Endodermal cell (in vitro differentiated cells): Measurements from ENCODE around the gene CNTNAP4. TPM values are rescaled to one million over a fixed set of nuclear protein-coding genes. Genes with fewer than 3 reads are reported as not detected.

Source experiments
- DNase-seq: peaks from one replicate; pipeline ENCODE4 v3.0.0-alpha.2; 2017
- H3K27ac ChIP-seq: 2 replicates; pipeline ENCODE4 v1.5.1; 2013; ENCODE audit warnings: mild to moderate bottlenecking, low read depth, low read length, moderate library complexity
- H3K27me3 ChIP-seq: 2 replicates; pipeline ENCODE4 v1.6.1; 2013; ENCODE audit warnings: mild to moderate bottlenecking, low read length, moderate library complexity; ENCODE audit not compliant: insufficient read depth, control insufficient read depth, poor library complexity, severe bottlenecking
- H3K36me3 ChIP-seq: 2 replicates; pipeline ENCODE4 v1.7.0; 2013; ENCODE audit warnings: mild to moderate bottlenecking, low read length, moderate library complexity; ENCODE audit not compliant: control insufficient read depth, insufficient read depth
- H3K4me1 ChIP-seq: one replicate; pipeline ENCODE4 v1.7.0; 2013; ENCODE audit warnings: low read length; ENCODE audit not compliant: control insufficient read depth, insufficient read depth
- H3K4me3 ChIP-seq: 2 replicates; pipeline ENCODE4 v1.5.1; 2013; ENCODE audit warnings: mild to moderate bottlenecking, low read length, moderate library complexity
- H3K9ac ChIP-seq: 2 replicates; pipeline ENCODE4 v1.6.1; 2013; ENCODE audit warnings: mild to moderate bottlenecking, low read length, moderate library complexity; ENCODE audit not compliant: poor library complexity, severe bottlenecking; ENCODE audit errors: extremely low read depth
- H3K9me3 ChIP-seq: 2 replicates; pipeline ENCODE4 v1.6.1; 2013; ENCODE audit warnings: mild to moderate bottlenecking, low read length, moderate library complexity; ENCODE audit not compliant: control insufficient read depth
- H3K27ac Mint-ChIP-seq: 2 replicates; pipeline ENCODE4 v1.8.0; 2020; ENCODE audit warnings: mixed read lengths
- H3K27me3 Mint-ChIP-seq: 2 replicates; pipeline ENCODE4 v1.8.0; 2021; ENCODE audit warnings: mild to moderate bottlenecking, mixed read lengths; ENCODE audit not compliant: insufficient read depth
- H3K36me3 Mint-ChIP-seq: 2 replicates; pipeline ENCODE4 v1.8.0; 2020; ENCODE audit warnings: low read depth, mixed read lengths
- H3K4me1 Mint-ChIP-seq: 2 replicates; pipeline ENCODE4 v1.8.0; 2020; ENCODE audit warnings: mixed read lengths
- H3K4me3 Mint-ChIP-seq: 2 replicates; pipeline ENCODE4 v1.8.0; 2020; ENCODE audit warnings: mild to moderate bottlenecking, moderate library complexity, mixed read lengths
- H3K9me3 Mint-ChIP-seq: 2 replicates; pipeline ENCODE4 v1.8.0; 2020; ENCODE audit warnings: mild to moderate bottlenecking, mixed read lengths
- CTCF ChIP-seq: fragments of 200-600 bp; sonication (generic); conservative IDR thresholded peaks from 2 replicates; pipeline ENCODE4 v1.5.0; 2021; ENCODE audit warnings: antibody characterized with exemption, mild to moderate bottlenecking
- WGBS, 2 experiments: methylation state at CpG; one replicate each; pipeline versions ENCODE4 v1.1.5 to v1.1.7; 2013; ENCODE audit warnings: missing lambda C conversion rate in 2 of 2, mixed read lengths in 1 of 2; ENCODE audit not compliant: insufficient coverage in 1 of 2, insufficient read length in 1 of 2; 5-methylcytosine and 5-hydroxymethylcytosine counted together
- total RNA-seq, 2 donors: library from RNA; stranded (reverse); fragmentation: NEBNext Ultra II Directional in 1 of 2; extraction: Animal tissue kit (Norgen Biotek cat#: 25700) in 1 of 2; gene quantifications; 2 replicates in 1 of 2; 3 replicates in 1 of 2; pipeline ENCODE4 v1.2.1, GENCODE V29; 2021

The CNTNAP4 gene
- total RNA-seq, 2 donors from 2014 or later = 0.24 to 0.55 TPM

- no peak for DNase-seq
- Mint-ChIP-seq H3K4me3 (no peak overlapping the region), H3K27ac (no peak overlapping the region), H3K9me3 (no peaks in the 10 kb centered on the region), H3K4me1 (peaks cover 16% of the 10 kb centered on the region), H3K27me3 (no peaks in the 10 kb centered on the region), H3K36me3 (no peaks in the 10 kb centered on the region)
- H3K27ac ChIP-seq = no peak overlapping the region
- H3K4me3 ChIP-seq = no peak overlapping the region
- H3K27me3 ChIP-seq = no peaks in the 10 kb centered on the region
- H3K9me3 ChIP-seq = no peaks in the 10 kb centered on the region
- H3K36me3 ChIP-seq = no peaks in the 10 kb centered on the region
- 89 to 96% methylated on average over 2 to 6 of the region's 6 CpGs for WGBS, 2 experiments
- TF ChIP-seq CTCF = no peak
- no peak overlapping the region for H3K9ac ChIP-seq
- no peaks in the 10 kb centered on the region for H3K4me1 ChIP-seq
These were observed 111.9 kb downstream of the CNTNAP4 start for GRCh38 chr16:76389126-76389525.

GRCh38 chr16:76390476-76390875 is 113.3 kb downstream of the CNTNAP4 start:
- no peaks in the 10 kb centered on the region for H3K4me1 ChIP-seq
- Mint-ChIP-seq H3K4me3 (no peak overlapping the region), H3K36me3 (no peaks in the 10 kb centered on the region), H3K27me3 (no peaks in the 10 kb centered on the region), H3K9me3 (no peaks in the 10 kb centered on the region), H3K4me1 (peaks cover 16% of the 10 kb centered on the region), H3K27ac (no peak overlapping the region)
- no peaks in the 10 kb centered on the region for H3K27me3 ChIP-seq
- WGBS, 2 experiments = 67 to 90% methylated on average over 1 of the region's 1 CpG
- no peak overlapping the region for H3K27ac ChIP-seq
- no peak overlapping the region for H3K4me3 ChIP-seq
- no peaks in the 10 kb centered on the region for H3K36me3 ChIP-seq
- H3K9ac ChIP-seq = no peak overlapping the region
- no peaks in the 10 kb centered on the region for H3K9me3 ChIP-seq
- no peak for TF ChIP-seq CTCF
- DNase-seq = no peak

GRCh38 chr16:76396977-76397376 is 119.8 kb downstream of the CNTNAP4 start:
- DNase-seq = no peak
- no peak overlapping the region for H3K4me3 ChIP-seq
- H3K9ac ChIP-seq = no peak overlapping the region
- Mint-ChIP-seq H3K9me3 (no peaks in the 10 kb centered on the region), H3K4me3 (no peak overlapping the region), H3K36me3 (no peaks in the 10 kb centered on the region), H3K27ac (no peak overlapping the region), H3K4me1 (no peaks in the 10 kb centered on the region), H3K27me3 (no peaks in the 10 kb centered on the region)
- H3K27me3 ChIP-seq = no peaks in the 10 kb centered on the region
- 67 to 68% methylated on average over 3 to 4 of the region's 4 CpGs for WGBS, 2 experiments
- no peak overlapping the region for H3K27ac ChIP-seq
- TF ChIP-seq CTCF = no peak
- H3K36me3 ChIP-seq = no peaks in the 10 kb centered on the region
- H3K9me3 ChIP-seq = no peaks in the 10 kb centered on the region
- no peaks in the 10 kb centered on the region for H3K4me1 ChIP-seq
